ENCODE data around the gene C6orf15.

Gene C6orf15

GRCh38 chr6:31113861-31114540 is 1.6 kb upstream of the C6orf15 start:
- Histone ChIP-seq H3K9me2 (replicated peaks; ENCODE audit: insufficient read depth, low read length) (no peaks in the 10 kb centered on the region), H3K27ac (ENCODE audit: low read length) (no peak overlapping the region), H4K20me1 (ENCODE audit: insufficient read depth, low read length) (no peaks in the 10 kb centered on the region), H3K4me3 (ENCODE audit: low read length) (no peak overlapping the region), H3K4me2 (ENCODE audit: low read depth, low read length) (no peak overlapping the region), H3K9ac (ENCODE audit: low read length) (no peak overlapping the region), H2AFZ (ENCODE audit: low read length) (no peak overlapping the region), H3K4me1 (ENCODE audit: low read length) (no peaks in the 10 kb centered on the region), H3F3A (ENCODE audit: insufficient read depth, low read length) (no peaks in the 10 kb centered on the region), H3K27me3 (replicated peaks; ENCODE audit: insufficient read depth, low read length) (peaks cover 84% of the 10 kb centered on the region), H3K36me3 (replicated peaks; ENCODE audit: insufficient read depth, low read length) (no peaks in the 10 kb centered on the region), H3K9me3 (replicated peaks; ENCODE audit: insufficient read depth, low read length) (no peaks in the 10 kb centered on the region), H3K79me2 (ENCODE audit: low read length) (no peaks in the 10 kb centered on the region)
- TF ChIP-seq CTCF (IDR thresholded peaks at IDR 0.05; ENCODE audit: low read length) (no peak), EZH2phosphoT487 (IDR thresholded peaks at IDR 0.05; ENCODE audit: low read length) (no peak), EZH2 (optimal IDR thresholded peaks at IDR 0.05; ENCODE audit: low read depth, low read length) (no peak)
- DNase-seq = no peak

- no peaks in the 10 kb centered on the region for H3K4me1 ChIP-seq (ENCODE audit: low read length)
- H3F3A ChIP-seq (ENCODE audit: insufficient read depth, low read length) = no peaks in the 10 kb centered on the region
- no peaks in the 10 kb centered on the region for H3K9me3 ChIP-seq (replicated peaks; ENCODE audit: insufficient read depth, low read length)
- no peaks in the 10 kb centered on the region for H3K9me2 ChIP-seq (replicated peaks; ENCODE audit: insufficient read depth, low read length)
- H3K4me3 ChIP-seq (ENCODE audit: low read length) = no peak overlapping the region
- H3K4me2 ChIP-seq (ENCODE audit: low read depth, low read length) = no peak overlapping the region
- H3K79me2 ChIP-seq (ENCODE audit: low read length) = no peaks in the 10 kb centered on the region
- TF ChIP-seq EZH2phosphoT487 (IDR thresholded peaks at IDR 0.05; ENCODE audit: low read length) (no peak), EZH2 (optimal IDR thresholded peaks at IDR 0.05; ENCODE audit: low read depth, low read length) (no peak), CTCF (IDR thresholded peaks at IDR 0.05; ENCODE audit: low read length) (no peak)
- H3K9ac ChIP-seq (ENCODE audit: low read length) = no peak overlapping the region
- H3K27ac ChIP-seq (ENCODE audit: low read length) = no peak overlapping the region
- DNase-seq = no peak
- no peak overlapping the region for H2AFZ ChIP-seq (ENCODE audit: low read length)
- peaks cover 68% of the 10 kb centered on the region for H3K27me3 ChIP-seq (replicated peaks; ENCODE audit: insufficient read depth, low read length)
- H4K20me1 ChIP-seq (ENCODE audit: insufficient read depth, low read length) = no peaks in the 10 kb centered on the region
- no peaks in the 10 kb centered on the region for H3K36me3 ChIP-seq (replicated peaks; ENCODE audit: insufficient read depth, low read length)
Observed at GRCh38 chr6:31111712-31112111, 663 bp downstream of the C6orf15 start.

- no peak overlapping the region for H3K4me3 ChIP-seq (ENCODE audit: low read length)
- no peak overlapping the region for H3K4me2 ChIP-seq (ENCODE audit: low read depth, low read length)
- peaks cover 61% of the 10 kb centered on the region for H3K27me3 ChIP-seq (replicated peaks; ENCODE audit: insufficient read depth, low read length)
- H3F3A ChIP-seq (ENCODE audit: insufficient read depth, low read length) = no peaks in the 10 kb centered on the region
- no peak for DNase-seq
- no peak overlapping the region for H2AFZ ChIP-seq (ENCODE audit: low read length)
- TF ChIP-seq EZH2phosphoT487 (IDR thresholded peaks at IDR 0.05; ENCODE audit: low read length) (no peak), EZH2 (optimal IDR thresholded peaks at IDR 0.05; ENCODE audit: low read depth, low read length) (no peak), CTCF (IDR thresholded peaks at IDR 0.05; ENCODE audit: low read length) (no peak)
- no peak overlapping the region for H3K27ac ChIP-seq (ENCODE audit: low read length)
- H3K79me2 ChIP-seq (ENCODE audit: low read length) = no peaks in the 10 kb centered on the region
- no peaks in the 10 kb centered on the region for H4K20me1 ChIP-seq (ENCODE audit: insufficient read depth, low read length)
- H3K4me1 ChIP-seq (ENCODE audit: low read length) = no peaks in the 10 kb centered on the region
- H3K36me3 ChIP-seq (replicated peaks; ENCODE audit: insufficient read depth, low read length) = no peaks in the 10 kb centered on the region
- H3K9me2 ChIP-seq (replicated peaks; ENCODE audit: insufficient read depth, low read length) = no peaks in the 10 kb centered on the region
- H3K9ac ChIP-seq (ENCODE audit: low read length) = no peak overlapping the region
- H3K9me3 ChIP-seq (replicated peaks; ENCODE audit: insufficient read depth, low read length) = no peaks in the 10 kb centered on the region
Observed at GRCh38 chr6:31110825-31111582, 1.4 kb downstream of the C6orf15 start.

Data from MM.1S (cell line).